Activated T-helper 17 cell treated with anti-CD3 and anti-CD28 coated beads, Interleukin-2, amount 50 U/mL, for 72 hours (primary cell): ENCODE measurements around the gene ACSF3. TPM values are rescaled to one million over a fixed set of nuclear protein-coding genes. Genes with fewer than 3 reads are reported as not detected.
"Not testable (repeated sequence)": the region's sequence is repeated elsewhere in the genome, so short reads cannot be mapped to it uniquely, and the experiment has no call there.

Experiments used
- ATAC-seq: fragments of 150-1000 bp; cut with Tn5 transposase; replicated peaks from 2 replicates; pipeline ENCODE4 v1.10.0; 2021; ENCODE audit warnings: mild to moderate bottlenecking, moderate library complexity
- H3K27ac Mint-ChIP-seq: one replicate; pipeline ENCODE4 v1.8.0; 2022; ENCODE audit warnings: mixed read lengths
- H3K27me3 Mint-ChIP-seq: one replicate; pipeline ENCODE4 v1.8.0; 2022; ENCODE audit warnings: mixed read lengths
- H3K36me3 Mint-ChIP-seq: one replicate; pipeline ENCODE4 v1.8.0; 2022; ENCODE audit warnings: low read depth, mild to moderate bottlenecking, mixed read lengths
- H3K4me1 Mint-ChIP-seq: one replicate; pipeline ENCODE4 v1.8.0; 2022; ENCODE audit warnings: mixed read lengths
- H3K4me3 Mint-ChIP-seq: one replicate; pipeline ENCODE4 v1.8.0; 2022; ENCODE audit warnings: mild to moderate bottlenecking, mixed read lengths
- H3K9me3 Mint-ChIP-seq: one replicate; pipeline ENCODE4 v1.8.0; 2022; ENCODE audit warnings: mixed read lengths
- total RNA-seq, 2 donors: library from RNA; stranded (reverse); gene quantifications; one replicate each; pipeline ENCODE4 v1.2.3, GENCODE V29; 2022

The ACSF3 gene
- total RNA-seq, 2 donors from 2014 or later: 35.4 to 47.9 TPM

- H3K4me1 Mint-ChIP-seq, H3K9me3 Mint-ChIP-seq, H3K36me3 Mint-ChIP-seq, ATAC-seq, H3K27ac Mint-ChIP-seq, H3K4me3 Mint-ChIP-seq, H3K27me3 Mint-ChIP-seq: not testable (repeated sequence)
These were observed 19.5 kb upstream of the ACSF3 start for GRCh38 chr16:89074072-89074674.

GRCh38 chr16:89074803-89075688 lies 18.6 kb upstream of the ACSF3 start:
- H3K27ac Mint-ChIP-seq: no peak overlapping the region
- no peaks in the 10 kb centered on the region for H3K4me1 Mint-ChIP-seq
- no peaks in the 10 kb centered on the region for H3K27me3 Mint-ChIP-seq
- no peaks in the 10 kb centered on the region for H3K36me3 Mint-ChIP-seq
- no peak for ATAC-seq
- H3K9me3 Mint-ChIP-seq: no peaks in the 10 kb centered on the region
- no peak overlapping the region for H3K4me3 Mint-ChIP-seq

- no peaks in the 10 kb centered on the region for H3K36me3 Mint-ChIP-seq
- no peaks in the 10 kb centered on the region for H3K27me3 Mint-ChIP-seq
- no peaks in the 10 kb centered on the region for H3K4me1 Mint-ChIP-seq
- no peak for ATAC-seq
- H3K27ac Mint-ChIP-seq: no peak overlapping the region
- no peaks in the 10 kb centered on the region for H3K9me3 Mint-ChIP-seq
- H3K4me3 Mint-ChIP-seq: no peak overlapping the region
These were observed 17.5 kb upstream of the ACSF3 start for GRCh38 chr16:89076159-89076558.

- no peaks in the 10 kb centered on the region for H3K4me1 Mint-ChIP-seq
- no peaks in the 10 kb centered on the region for H3K9me3 Mint-ChIP-seq
- no peaks in the 10 kb centered on the region for H3K27me3 Mint-ChIP-seq
- H3K27ac Mint-ChIP-seq: no peak overlapping the region
- no peaks in the 10 kb centered on the region for H3K36me3 Mint-ChIP-seq
- no peak overlapping the region for H3K4me3 Mint-ChIP-seq
- no peak for ATAC-seq
These were observed 16.6 kb upstream of the ACSF3 start for GRCh38 chr16:89077076-89077475.

- no peaks in the 10 kb centered on the region for H3K4me1 Mint-ChIP-seq
- no peak overlapping the region for H3K4me3 Mint-ChIP-seq
- no peak overlapping the region for H3K27ac Mint-ChIP-seq
- H3K36me3 Mint-ChIP-seq: no peaks in the 10 kb centered on the region
- no peak for ATAC-seq
- H3K9me3 Mint-ChIP-seq: no peaks in the 10 kb centered on the region
- H3K27me3 Mint-ChIP-seq: no peaks in the 10 kb centered on the region
These were observed 15.5 kb upstream of the ACSF3 start for GRCh38 chr16:89078172-89078571.

GRCh38 chr16:89079434-89079980 lies 14.1 kb upstream of the ACSF3 start:
- Mint-ChIP-seq H3K27ac (no peak overlapping the region), H3K4me3 (no peak overlapping the region), H3K36me3 (no peaks in the 10 kb centered on the region), H3K4me1 (no peaks in the 10 kb centered on the region), H3K27me3 (no peaks in the 10 kb centered on the region), H3K9me3 (no peaks in the 10 kb centered on the region)
- no peak for ATAC-seq

- H3K27me3 Mint-ChIP-seq: no peaks in the 10 kb centered on the region
- ATAC-seq: no peak
- no peaks in the 10 kb centered on the region for H3K36me3 Mint-ChIP-seq
- no peaks in the 10 kb centered on the region for H3K4me1 Mint-ChIP-seq
- H3K27ac Mint-ChIP-seq: no peak overlapping the region
- no peaks in the 10 kb centered on the region for H3K9me3 Mint-ChIP-seq
- H3K4me3 Mint-ChIP-seq: no peak overlapping the region
These were observed 13.3 kb upstream of the ACSF3 start for GRCh38 chr16:89080196-89080853.

GRCh38 chr16:89081556-89081955 lies 12.1 kb upstream of the ACSF3 start:
- Mint-ChIP-seq H3K9me3 (no peaks in the 10 kb centered on the region), H3K27ac (no peak overlapping the region), H3K4me3 (no peak overlapping the region), H3K27me3 (peaks cover 1% of the 10 kb centered on the region), H3K36me3 (no peaks in the 10 kb centered on the region), H3K4me1 (no peaks in the 10 kb centered on the region)
- no peak for ATAC-seq

- Mint-ChIP-seq H3K36me3 (no peaks in the 10 kb centered on the region), H3K4me1 (no peaks in the 10 kb centered on the region)
- no peak for ATAC-seq
These were observed 9.2 kb upstream of the ACSF3 start for GRCh38 chr16:89084411-89084810.

GRCh38 chr16:89084814-89085612 lies 8.6 kb upstream of the ACSF3 start:
- no peak for ATAC-seq

More at GRCh38 chr16:89084411-89084810, 9.2 kb upstream of the ACSF3 start:
- Mint-ChIP-seq H3K9me3 (no peaks in the 10 kb centered on the region), H3K27ac (no peak overlapping the region), H3K27me3 (peaks cover 12% of the 10 kb centered on the region), H3K4me3 (no peak overlapping the region)

GRCh38 chr16:89085755-89086154 lies 7.9 kb upstream of the ACSF3 start:
- peaks cover 12% of the 10 kb centered on the region for H3K27me3 Mint-ChIP-seq
- no peak overlapping the region for H3K4me3 Mint-ChIP-seq
- ATAC-seq: no peak
- no peaks in the 10 kb centered on the region for H3K36me3 Mint-ChIP-seq
- no peaks in the 10 kb centered on the region for H3K4me1 Mint-ChIP-seq
- no peak overlapping the region for H3K27ac Mint-ChIP-seq
- H3K9me3 Mint-ChIP-seq: no peaks in the 10 kb centered on the region

More at GRCh38 chr16:89084814-89085612, 8.6 kb upstream of the ACSF3 start:
- H3K27me3 Mint-ChIP-seq: peaks cover 12% of the 10 kb centered on the region
- no peaks in the 10 kb centered on the region for H3K36me3 Mint-ChIP-seq
- H3K9me3 Mint-ChIP-seq: no peaks in the 10 kb centered on the region
- no peaks in the 10 kb centered on the region for H3K4me1 Mint-ChIP-seq
- H3K4me3 Mint-ChIP-seq: no peak overlapping the region
- H3K27ac Mint-ChIP-seq: no peak overlapping the region

GRCh38 chr16:89087922-89088497 lies 5.6 kb upstream of the ACSF3 start:
- Mint-ChIP-seq H3K27me3 (peaks cover 16% of the 10 kb centered on the region), H3K4me3 (no peak overlapping the region), H3K27ac (peak overlapping the region; percentile 72), H3K36me3 (no peaks in the 10 kb centered on the region), H3K9me3 (no peaks in the 10 kb centered on the region), H3K4me1 (no peaks in the 10 kb centered on the region)
- ATAC-seq: no peak

- Mint-ChIP-seq H3K4me3 (no peak overlapping the region), H3K4me1 (peaks cover under 1% of the 10 kb centered on the region), H3K9me3 (no peaks in the 10 kb centered on the region), H3K27ac (no peak overlapping the region), H3K27me3 (peaks cover 16% of the 10 kb centered on the region), H3K36me3 (no peaks in the 10 kb centered on the region)
- no peak for ATAC-seq
These were observed 4.5 kb upstream of the ACSF3 start for GRCh38 chr16:89089120-89089519.

GRCh38 chr16:89090182-89090630 lies 3.4 kb upstream of the ACSF3 start:
- no peak for ATAC-seq
- Mint-ChIP-seq H3K4me1 (peaks cover 11% of the 10 kb centered on the region), H3K4me3 (no peak overlapping the region), H3K36me3 (no peaks in the 10 kb centered on the region), H3K27me3 (peaks cover 16% of the 10 kb centered on the region), H3K27ac (no peak overlapping the region), H3K9me3 (no peaks in the 10 kb centered on the region)
